ENCODE data around the gene PFAS.

Gene PFAS

DNA sequence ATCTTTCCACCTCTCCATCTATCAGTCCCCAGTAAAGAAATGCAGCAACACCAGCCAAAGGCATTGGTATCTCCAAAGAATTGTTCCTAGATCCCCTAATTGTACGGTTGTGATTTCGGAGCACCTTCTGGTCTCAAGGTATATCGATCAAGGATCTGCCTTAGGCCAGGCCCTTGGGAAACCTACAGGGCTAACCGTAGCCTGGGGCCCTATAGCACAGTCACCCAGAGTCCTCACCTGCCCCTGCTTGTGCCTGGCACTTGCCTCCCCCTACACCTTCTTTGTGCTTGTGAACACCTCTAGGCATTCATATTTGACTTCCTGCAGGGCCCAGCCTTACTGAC is 21.9 kb upstream of the PFAS start:
- TF ChIP-seq, protein P1, sequence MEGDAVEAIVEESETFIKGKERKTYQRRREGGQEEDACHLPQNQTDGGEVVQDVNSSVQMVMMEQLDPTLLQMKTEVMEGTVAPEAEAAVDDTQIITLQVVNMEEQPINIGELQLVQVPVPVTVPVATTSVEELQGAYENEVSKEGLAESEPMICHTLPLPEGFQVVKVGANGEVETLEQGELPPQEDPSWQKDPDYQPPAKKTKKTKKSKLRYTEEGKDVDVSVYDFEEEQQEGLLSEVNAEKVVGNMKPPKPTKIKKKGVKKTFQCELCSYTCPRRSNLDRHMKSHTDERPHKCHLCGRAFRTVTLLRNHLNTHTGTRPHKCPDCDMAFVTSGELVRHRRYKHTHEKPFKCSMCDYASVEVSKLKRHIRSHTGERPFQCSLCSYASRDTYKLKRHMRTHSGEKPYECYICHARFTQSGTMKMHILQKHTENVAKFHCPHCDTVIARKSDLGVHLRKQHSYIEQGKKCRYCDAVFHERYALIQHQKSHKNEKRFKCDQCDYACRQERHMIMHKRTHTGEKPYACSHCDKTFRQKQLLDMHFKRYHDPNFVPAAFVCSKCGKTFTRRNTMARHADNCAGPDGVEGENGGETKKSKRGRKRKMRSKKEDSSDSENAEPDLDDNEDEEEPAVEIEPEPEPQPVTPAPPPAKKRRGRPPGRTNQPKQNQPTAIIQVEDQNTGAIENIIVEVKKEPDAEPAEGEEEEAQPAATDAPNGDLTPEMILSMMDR (IDR thresholded peaks at IDR 0.05; ENCODE audit: control extremely low read depth, extremely low read depth, low read depth, missing control alignments): no peak
- ChIA-PET POLR2A (interaction anchor here (1.8 kb wide), 1 partner anchor 20 kb away, joined by 5 read pairs; the partner anchor contains the start of gene CTC1), CTCF (interaction anchor here (1.6 to 7.0 kb wide), 2 partner anchors 10 to 19 kb away, joined by 3 to 42 read pairs; no protein-coding TSS in a partner anchor)
- DNase-seq (ENCODE audit: extremely low spot score): no peak

DNA sequence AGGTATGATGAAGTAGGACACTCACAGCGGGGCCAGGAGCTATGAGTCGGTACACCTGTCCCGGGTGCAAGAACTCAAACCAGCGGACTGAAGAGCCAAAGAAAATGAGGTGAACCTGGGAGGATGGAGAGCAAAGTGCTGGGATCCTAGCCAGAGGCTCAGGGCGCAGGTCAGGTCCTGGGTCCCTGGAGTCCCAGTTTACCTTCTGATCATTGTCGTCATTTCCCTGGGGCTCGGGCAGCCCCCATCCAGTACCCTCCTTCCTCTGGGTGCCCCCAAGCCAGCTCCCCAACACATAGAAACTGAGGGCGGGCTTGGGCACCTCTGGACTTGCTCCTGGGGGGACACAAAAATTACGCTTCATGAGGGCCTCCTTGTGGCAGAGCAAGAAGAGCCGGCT is 17.4 kb upstream of the PFAS start:
- ChIA-PET CTCF (no interaction called here), POLR2A (no interaction called here)
- TF ChIP-seq, protein P1 (IDR thresholded peaks at IDR 0.05; ENCODE audit: control extremely low read depth, extremely low read depth, low read depth, missing control alignments): no peak
- DNase-seq (ENCODE audit: extremely low spot score): no peak

DNA sequence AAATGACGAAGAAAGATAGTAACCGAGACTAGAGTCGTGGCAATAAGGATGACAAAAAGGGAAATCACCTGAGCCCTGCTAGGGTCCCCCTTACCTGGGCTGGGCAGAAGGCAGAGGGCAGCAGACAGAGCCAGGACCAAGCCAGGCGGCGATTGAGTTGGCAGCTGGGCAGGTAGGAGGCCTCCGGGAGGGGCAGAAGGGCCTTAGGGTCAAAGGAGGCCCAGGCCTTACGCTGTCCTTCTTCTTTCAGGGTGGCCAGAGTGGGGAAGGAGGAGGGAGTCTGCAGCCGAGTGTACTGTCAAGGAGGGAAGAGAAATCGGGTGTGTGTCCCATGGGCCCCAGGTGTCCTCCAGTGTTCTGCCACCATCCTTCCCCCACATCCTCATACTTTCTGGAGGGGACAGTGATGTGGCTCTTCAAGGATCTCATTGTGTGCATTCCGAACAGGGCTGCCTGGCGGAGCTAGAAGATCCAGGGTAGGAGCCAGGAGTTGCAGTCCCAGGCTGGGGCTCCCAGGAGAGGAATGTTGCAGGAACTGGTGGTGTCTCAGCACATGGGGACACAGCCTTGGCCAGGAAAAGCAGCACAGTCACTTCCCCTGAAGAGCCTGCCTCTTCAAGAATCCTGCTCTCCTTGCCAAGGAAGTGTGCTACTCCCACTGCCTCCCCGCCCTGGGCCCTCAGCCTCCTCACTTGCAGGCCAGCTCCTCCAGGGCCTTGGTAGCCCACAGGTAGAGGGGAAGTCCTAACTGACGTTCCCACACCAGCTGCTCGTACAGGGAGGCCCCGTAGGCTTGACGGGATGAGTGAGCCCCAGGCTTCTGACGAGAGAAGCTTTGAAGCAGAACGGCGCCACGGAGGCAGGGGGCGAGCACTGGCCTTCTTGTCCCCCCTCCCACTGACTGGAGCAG is 14.5 kb upstream of the PFAS start:
- ChIA-PET POLR2A (interaction anchor here (2.5 kb wide), 1 partner anchor 12 kb away, joined by 7 read pairs; no protein-coding TSS in a partner anchor), CTCF (interaction anchor here (0.8 to 5.3 kb wide), 6 partner anchors 9 to 58 kb away, joined by 3 to 42 read pairs (median 5); partner anchors contain the start of genes BORCS6 and CTC1)
- TF ChIP-seq, protein P1 (IDR thresholded peaks at IDR 0.05; ENCODE audit: control extremely low read depth, extremely low read depth, low read depth, missing control alignments): no peak
- DNase-seq (ENCODE audit: extremely low spot score): no peak

DNA sequence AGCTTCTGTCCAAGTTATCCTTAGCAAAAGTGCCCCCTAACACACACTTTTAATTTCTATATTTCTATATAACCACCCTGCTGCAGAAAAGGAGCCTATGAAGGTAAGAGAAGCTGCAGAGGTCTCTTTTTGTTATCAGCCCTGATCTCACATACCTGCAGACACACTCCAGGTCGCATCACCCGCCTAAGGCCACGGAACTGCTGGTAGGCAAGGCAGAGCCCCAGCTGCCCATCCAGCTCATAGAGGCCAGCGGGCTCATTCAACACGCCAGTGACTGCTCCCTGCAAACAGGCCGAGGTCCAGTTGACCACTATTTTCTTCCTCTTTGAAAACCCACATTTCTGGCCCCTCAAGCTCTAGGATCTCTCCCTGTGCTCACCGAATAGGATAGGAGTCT is 13.4 kb upstream of the PFAS start:
- POLR2A ChIA-PET: interaction anchor here (2.5 kb wide), 1 partner anchor 11 kb away, joined by 7 read pairs; no protein-coding TSS in a partner anchor
- DNase-seq (ENCODE audit: extremely low spot score): no peak
- CTCF ChIA-PET: interaction anchor here (0.8 to 5.3 kb wide), 5 partner anchors 8 to 56 kb away, joined by 3 to 42 read pairs (median 5); partner anchors contain the start of gene BORCS6
- TF ChIP-seq, protein P1 (IDR thresholded peaks at IDR 0.05; ENCODE audit: control extremely low read depth, extremely low read depth, low read depth, missing control alignments): no peak

DNA sequence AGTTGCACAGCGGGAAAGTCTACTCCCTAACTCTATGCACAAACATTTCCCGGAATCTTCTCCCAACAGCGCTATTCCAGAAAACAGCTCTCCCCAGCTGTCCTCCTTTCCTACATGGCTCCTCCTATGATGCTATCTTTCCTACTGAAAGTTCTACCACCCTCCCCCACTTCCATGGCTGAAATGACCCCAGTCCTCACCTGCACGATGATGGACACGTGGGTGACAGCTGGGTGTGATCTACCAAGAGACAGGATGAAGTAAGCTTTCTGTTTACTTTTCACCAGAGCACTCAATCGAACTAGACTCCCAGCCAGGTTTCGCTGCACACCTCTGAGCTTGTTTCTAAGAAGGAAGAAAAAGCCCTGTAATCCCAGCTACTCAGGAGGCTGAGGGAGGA is 11.9 kb upstream of the PFAS start:
- ChIA-PET CTCF (interaction anchor here (1.4 to 5.3 kb wide), 3 partner anchors 11 to 63 kb away, joined by 6 to 42 read pairs (median 7); no protein-coding TSS in a partner anchor), POLR2A (interaction anchor here (0.6 kb wide), 1 partner anchor 14 kb away, joined by 3 read pairs; no protein-coding TSS in a partner anchor)
- no peak for DNase-seq (ENCODE audit: extremely low spot score)
- TF ChIP-seq, protein P1 (IDR thresholded peaks at IDR 0.05; ENCODE audit: control extremely low read depth, extremely low read depth, low read depth, missing control alignments): no peak

DNA sequence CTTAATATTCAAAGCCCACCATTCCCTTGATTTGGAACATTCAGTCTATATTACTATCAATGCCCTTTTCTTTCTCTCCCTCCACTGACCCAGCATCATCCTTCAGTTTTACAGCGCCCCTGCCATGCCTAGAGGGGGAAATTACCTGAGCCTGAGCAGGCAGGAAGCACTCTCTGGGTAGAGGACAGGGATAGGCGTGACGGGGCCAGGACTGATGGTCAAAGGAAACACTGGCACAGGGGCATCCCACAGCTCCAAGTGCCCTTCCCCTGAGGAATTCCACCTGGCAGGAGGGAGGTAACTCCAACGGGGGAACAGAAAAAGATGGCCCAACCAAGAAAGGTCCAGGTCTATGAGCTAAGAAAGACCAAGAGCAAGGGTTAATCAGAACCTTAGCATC is 11.2 kb upstream of the PFAS start:
- ChIA-PET POLR2A (interaction anchor here (0.6 kb wide), 1 partner anchor 15 kb away, joined by 3 read pairs; no protein-coding TSS in a partner anchor), CTCF (interaction anchor here (1.4 to 5.3 kb wide), 3 partner anchors 12 to 63 kb away, joined by 6 to 42 read pairs (median 7); no protein-coding TSS in a partner anchor)
- DNase-seq (ENCODE audit: extremely low spot score): no peak
- TF ChIP-seq, protein P1 (IDR thresholded peaks at IDR 0.05; ENCODE audit: control extremely low read depth, extremely low read depth, low read depth, missing control alignments): no peak
